Thoracic aorta (tissue), 2 donors: ENCODE measurements around the gene ENTPD5. TPM values are rescaled to one million over a fixed set of nuclear protein-coding genes. Genes with fewer than 3 reads are reported as not detected.
"Not testable (repeated sequence)": the region's sequence is repeated elsewhere in the genome, so short reads cannot be mapped to it uniquely, and the experiment has no call there.

Experiments
- ATAC-seq: fragments of 150-250 bp; one replicate; pipeline ENCODE4 v1.8.0; 2017; ENCODE audit warnings: low read depth; ENCODE audit not compliant: insufficient number of reproducible peaks, low FRiP score
- DNase-seq: peaks from one replicate; pipeline ENCODE4 v3.0.0-alpha.2; 2020; ENCODE audit warnings: low spot score
- H3K27ac ChIP-seq, 2 donors: fragments of 200-600 bp; sonication (generic); 1 replicate in 1 of 2; 2 replicates in 1 of 2; pipeline ENCODE4 v1.5.1; 2016; ENCODE audit warnings: mild to moderate bottlenecking in 2 of 2, moderate library complexity in 2 of 2
- H3K27me3 ChIP-seq: fragments of 200-600 bp; sonication (generic); replicated peaks from 2 replicates; pipeline ENCODE4 v1.6.0; 2016; ENCODE audit warnings: mild to moderate bottlenecking; ENCODE audit not compliant: insufficient read depth
- H3K36me3 ChIP-seq: fragments of 200-600 bp; sonication (generic); one replicate; pipeline ENCODE4 v1.5.1; 2016
- H3K4me1 ChIP-seq, 2 donors: fragments of 200-600 bp; sonication (generic); 1 replicate in 1 of 2; 2 replicates in 1 of 2; pipeline versions ENCODE4 v1.5.1 to v1.6.0; 2016; ENCODE audit warnings: low read depth in 2 of 2, mild to moderate bottlenecking in 1 of 2; ENCODE audit not compliant: control insufficient read depth in 1 of 2
- H3K4me3 ChIP-seq: fragments of 200-600 bp; sonication (generic); 2 replicates; pipeline ENCODE4 v1.5.1; 2016; ENCODE audit warnings: mild to moderate bottlenecking
- H3K9me3 ChIP-seq: fragments of 200-600 bp; sonication (generic); 2 replicates; pipeline ENCODE4 v1.5.1; 2016
- total RNA-seq, 2 donors: library from RNA; depleted of rRNA; stranded (reverse); fragments of >200 nt; gene quantifications; one replicate each; pipeline versions ENCODE4 v1.1.0 to v1.2.3, GENCODE V29; 2016
- TF ChIP-seq, protein P1 (sequence below): fragments of 200-600 bp; sonication (generic); IDR thresholded peaks from one replicate; pipeline ENCODE4 v1.5.1; 2019; ENCODE audit warnings: antibody characterized with exemption

Gene ENTPD5
- total RNA-seq, 2 donors from 2014 or later: 9.8 to 17.5 TPM

- peaks cover 8 to 16% of the 10 kb centered on the region in 2 donors for H3K4me1 ChIP-seq
- no peaks in the 10 kb centered on the region for H3K36me3 ChIP-seq
- H3K27me3 ChIP-seq: no peaks in the 10 kb centered on the region
- peak overlapping the region; percentile 93 to 98 for H3K27ac ChIP-seq
- no peak for ATAC-seq
- no peaks in the 10 kb centered on the region for H3K9me3 ChIP-seq
- peak overlapping the region; percentile 99 for H3K4me3 ChIP-seq
- no peak for DNase-seq
- TF ChIP-seq, protein P1, sequence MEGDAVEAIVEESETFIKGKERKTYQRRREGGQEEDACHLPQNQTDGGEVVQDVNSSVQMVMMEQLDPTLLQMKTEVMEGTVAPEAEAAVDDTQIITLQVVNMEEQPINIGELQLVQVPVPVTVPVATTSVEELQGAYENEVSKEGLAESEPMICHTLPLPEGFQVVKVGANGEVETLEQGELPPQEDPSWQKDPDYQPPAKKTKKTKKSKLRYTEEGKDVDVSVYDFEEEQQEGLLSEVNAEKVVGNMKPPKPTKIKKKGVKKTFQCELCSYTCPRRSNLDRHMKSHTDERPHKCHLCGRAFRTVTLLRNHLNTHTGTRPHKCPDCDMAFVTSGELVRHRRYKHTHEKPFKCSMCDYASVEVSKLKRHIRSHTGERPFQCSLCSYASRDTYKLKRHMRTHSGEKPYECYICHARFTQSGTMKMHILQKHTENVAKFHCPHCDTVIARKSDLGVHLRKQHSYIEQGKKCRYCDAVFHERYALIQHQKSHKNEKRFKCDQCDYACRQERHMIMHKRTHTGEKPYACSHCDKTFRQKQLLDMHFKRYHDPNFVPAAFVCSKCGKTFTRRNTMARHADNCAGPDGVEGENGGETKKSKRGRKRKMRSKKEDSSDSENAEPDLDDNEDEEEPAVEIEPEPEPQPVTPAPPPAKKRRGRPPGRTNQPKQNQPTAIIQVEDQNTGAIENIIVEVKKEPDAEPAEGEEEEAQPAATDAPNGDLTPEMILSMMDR: no peak
Observed at GRCh38 chr14:74018174-74018585, 908 bp downstream of the ENTPD5 start.

DNA sequence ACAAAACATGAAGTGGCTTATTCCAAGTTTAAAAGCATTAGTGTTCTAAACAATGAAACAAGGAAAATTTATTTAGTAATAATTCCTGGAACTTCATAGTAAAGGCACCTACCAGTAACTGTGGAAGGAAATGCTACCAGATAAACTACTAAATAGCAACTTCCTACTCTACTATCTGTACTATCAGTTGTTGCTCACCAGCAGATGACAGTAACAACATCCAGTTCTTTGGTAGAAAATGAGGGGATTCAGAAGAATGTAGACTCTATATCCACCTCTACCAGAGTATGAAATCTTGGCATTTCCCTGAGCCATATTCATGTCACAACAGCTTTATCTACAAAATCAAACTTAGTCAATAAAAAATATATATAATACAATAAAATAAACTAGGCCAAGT is 3.1 kb downstream of the ENTPD5 start:
- Histone ChIP-seq H3K27ac (no peak overlapping the region), H3K36me3 (no peaks in the 10 kb centered on the region), H3K27me3 (no peaks in the 10 kb centered on the region), H3K4me3 (no peak overlapping the region), H3K4me1 (peaks cover 8 to 16% of the 10 kb centered on the region in 2 donors), H3K9me3 (no peaks in the 10 kb centered on the region)
- ATAC-seq: no peak
- TF ChIP-seq, protein P1: no peak
- no peak for DNase-seq

DNA sequence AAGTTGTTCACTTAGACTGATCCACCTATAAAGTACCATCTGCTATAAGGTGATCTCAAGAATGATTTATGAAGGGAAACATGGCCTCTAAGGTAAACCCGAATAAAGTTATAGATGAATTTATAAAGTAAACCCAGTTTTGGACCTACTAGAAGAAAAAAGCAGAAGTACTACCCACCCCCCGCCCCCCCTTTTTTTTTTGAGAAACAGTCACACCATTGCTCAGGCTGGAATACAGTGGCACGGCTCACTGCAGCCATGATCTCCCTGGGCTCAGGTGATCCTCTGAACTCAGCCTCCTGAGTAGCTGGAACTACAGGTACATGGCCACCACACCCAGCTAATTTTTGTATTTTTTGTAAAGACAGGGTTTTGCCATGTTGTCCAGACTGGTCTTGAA is 3.9 kb downstream of the ENTPD5 start:
- ATAC-seq: no peak
- TF ChIP-seq, protein P1: no peak
- H3K27me3 ChIP-seq: no peaks in the 10 kb centered on the region

GRCh38 chr14:74014299-74014698 is 4.8 kb downstream of the ENTPD5 start:
- Histone ChIP-seq H3K9me3 (no peaks in the 10 kb centered on the region), H3K27ac (no peak overlapping the region), H3K4me1 (peaks cover 5% of the 10 kb centered on the region in 2 donors), H3K36me3 (no peaks in the 10 kb centered on the region), H3K4me3 (no peak overlapping the region), H3K27me3 (no peaks in the 10 kb centered on the region)
- no peak for ATAC-seq
- TF ChIP-seq, protein P1: no peak
- no peak for DNase-seq

More for the DNA sequence above, 3.9 kb downstream of the ENTPD5 start:
- no peak overlapping the region for H3K4me3 ChIP-seq
- no peaks in the 10 kb centered on the region for H3K36me3 ChIP-seq
- DNase-seq: no peak
- peaks cover 8 to 14% of the 10 kb centered on the region in 2 donors for H3K4me1 ChIP-seq
- no peak overlapping the region for H3K27ac ChIP-seq
- no peaks in the 10 kb centered on the region for H3K9me3 ChIP-seq

- no peaks in the 10 kb centered on the region for H3K4me1 ChIP-seq
- no peak overlapping the region for H3K27ac ChIP-seq
- DNase-seq: no peak
- ATAC-seq: no peak
- TF ChIP-seq, protein P1: no peak
- no peaks in the 10 kb centered on the region for H3K9me3 ChIP-seq
- H3K27me3 ChIP-seq: no peaks in the 10 kb centered on the region
- H3K36me3 ChIP-seq: no peaks in the 10 kb centered on the region
- no peak overlapping the region for H3K4me3 ChIP-seq
Observed at GRCh38 chr14:74008843-74009499, 10.1 kb downstream of the ENTPD5 start.

DNA sequence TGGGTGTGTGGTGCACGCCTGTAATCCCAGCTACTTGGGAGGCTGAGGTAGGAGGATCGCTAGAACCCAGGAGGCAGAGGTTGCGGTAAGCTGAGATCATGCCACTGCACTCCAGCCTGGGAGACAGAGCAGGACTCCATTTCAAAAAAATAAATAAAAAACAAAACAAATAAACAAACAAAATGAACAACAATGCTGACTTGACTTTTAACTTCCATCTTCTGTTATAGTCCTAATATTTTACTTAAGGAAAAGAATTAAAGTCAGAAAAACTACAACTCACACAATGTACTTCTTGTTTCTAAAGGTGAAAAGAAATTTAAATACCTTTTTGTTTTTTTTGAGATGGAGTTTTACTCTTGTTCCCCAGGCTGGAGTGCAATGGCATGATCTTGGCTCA is 13.4 kb downstream of the ENTPD5 start:
- H3K36me3 ChIP-seq, DNase-seq: not testable (repeated sequence)

More for the DNA sequence above, 13.4 kb downstream of the ENTPD5 start:
- not testable (repeated sequence) for H3K27me3 ChIP-seq, H3K4me3 ChIP-seq, H3K27ac ChIP-seq, ATAC-seq, H3K9me3 ChIP-seq, H3K4me1 ChIP-seq
